HCT116 (cell line): Measurements from ENCODE around the gene SNX25. TPM values are rescaled to one million over a fixed set of nuclear protein-coding genes. Genes with fewer than 3 reads are reported as not detected.

Source experiments
- ATAC-seq: fragments of 200-7000 bp; cut with Tn5 transposase; 2 replicates; pipeline ENCODE4 v1.9.1; 2020; ENCODE audit warnings: mild to moderate bottlenecking, moderate library complexity
- BruUV-seq: library from RNA; stranded (reverse); fragments of 400-500 nt; replicated peaks from 2 replicates; lab custom pipeline; 2021; lab: Mats Ljungman, UMichigan
- CTCF ChIA-PET: fragments of 300-600 bp; sonication (Branson Sonifier 250); formaldehyde crosslinking; loops from one replicate; lab custom pipeline; 2021; ENCODE audit warnings: antibody characterized with exemption; lab: Charles Lee
- POLR2A ChIA-PET: fragments of 300-600, 350-600 bp; sonication (Branson Sonifier 250); formaldehyde crosslinking; loops from one replicate; lab custom pipeline; 2021; ENCODE audit warnings: antibody characterized with exemption; lab: Charles Lee
- RAD21 ChIA-PET, 2 experiments: fragments of 300-600 bp; sonication (Branson Sonifier 250); formaldehyde crosslinking; loops; one replicate each; lab custom pipeline; 2023; ENCODE audit warnings: low total read pairs in 2 of 2; ENCODE audit not compliant: uncharacterized antibody in 2 of 2, unreplicated experiment in 2 of 2, low non-redundant PET in 1 of 2; lab: Charles Lee
- DNase-seq: peaks from one replicate; pipeline ENCODE4 v3.0.0-alpha.2; 2010; ENCODE audit warnings: low read depth, low spot score
- H2AFZ ChIP-seq: fragments of 200-600 bp; shearing (Covaris generic), sonication (generic); 2 replicates; pipeline ENCODE4 v1.6.1; 2017; ENCODE audit warnings: low read depth, mixed run types, mixed read lengths, antibody characterized with exemption, low read length; ENCODE audit not compliant: poor library complexity, severe bottlenecking
- H3K27ac ChIP-seq: 2 replicates; pipeline ENCODE4 v1.5.1; 2012; ENCODE audit warnings: low read depth, low read length
- H3K27me3 ChIP-seq: fragments of 200-600 bp; sonication (generic); 2 replicates; pipeline ENCODE4 v1.6.1; 2016; ENCODE audit warnings: mixed run types, low read length, mixed read lengths; ENCODE audit not compliant: insufficient read depth
- H3K36me3 ChIP-seq, 2 experiments: fragments of 200-500 bp in 1 of 2; fragments of 200-600 bp in 1 of 2; sonication (Bioruptor generic) in 1 of 2; sonication (generic) in 1 of 2; 2 replicates each; pipeline versions ENCODE4 v1.5.1 to v1.6.1; 2014 to 2016; ENCODE audit warnings: low read length in 2 of 2, inconsistent platforms in 1 of 2, mixed read lengths in 1 of 2, mixed run types in 1 of 2; ENCODE audit not compliant: insufficient read depth in 2 of 2, control insufficient read depth in 1 of 2
- H3K4me1 ChIP-seq, 2 experiments: fragments of 200-600 bp in 1 of 2; sonication (generic) in 1 of 2; 2 replicates each; pipeline versions ENCODE4 v1.5.1 to v1.6.1; 2012 to 2017; ENCODE audit warnings: low read length in 2 of 2, inconsistent platforms in 1 of 2, mild to moderate bottlenecking in 1 of 2, mixed read lengths in 1 of 2, mixed run types in 1 of 2, moderate library complexity in 1 of 2; ENCODE audit not compliant: insufficient read depth in 2 of 2, control insufficient read depth in 1 of 2
- H3K4me2 ChIP-seq: fragments of 200-600 bp; sonication (generic); 2 replicates; pipeline ENCODE4 v1.6.1; 2017; ENCODE audit warnings: mixed run types, low read length, mixed read lengths
- H3K4me3 ChIP-seq, 2 experiments: fragments of 200-600 bp in 1 of 2; sonication (generic) in 1 of 2; replicated peaks in 1 of 2; 2 replicates each; pipeline ENCODE4 v1.5.1; 2011 to 2016; ENCODE audit warnings: low read length in 2 of 2, control low read depth in 1 of 2, low read depth in 1 of 2, mild to moderate bottlenecking in 1 of 2, mixed read lengths in 1 of 2, mixed run types in 1 of 2
- H3K79me2 ChIP-seq: fragments of 200-600 bp; sonication (generic); 2 replicates; pipeline ENCODE4 v1.6.1; 2017; ENCODE audit warnings: mild to moderate bottlenecking, mixed run types, low read length, moderate library complexity, mixed read lengths; ENCODE audit not compliant: insufficient read depth
- H3K9ac ChIP-seq: fragments of 200-600 bp; sonication (generic); 2 replicates; pipeline ENCODE4 v1.6.1; 2016; ENCODE audit warnings: low read length, mixed read lengths
- H3K9me2 ChIP-seq: fragments of 200-600 bp; sonication (generic), shearing (Covaris generic); 2 replicates; pipeline ENCODE4 v1.6.1; 2017; ENCODE audit warnings: mixed run types, mild to moderate bottlenecking, moderate library complexity; ENCODE audit not compliant: insufficient read depth
- H3K9me3 ChIP-seq, 2 experiments: fragments of 200-500 bp in 1 of 2; fragments of 200-600 bp in 1 of 2; sonication (Bioruptor generic) in 1 of 2; sonication (generic) in 1 of 2; 2 replicates each; pipeline ENCODE4 v1.6.1; 2014 to 2017; ENCODE audit warnings: low read length in 2 of 2, mixed read lengths in 2 of 2, inconsistent platforms in 1 of 2, low read depth in 1 of 2, mild to moderate bottlenecking in 1 of 2, mixed run types in 1 of 2, moderate library complexity in 1 of 2; ENCODE audit not compliant: control insufficient read depth in 1 of 2, insufficient read depth in 1 of 2
- H4K20me1 ChIP-seq: fragments of 200-600 bp; sonication (generic), shearing (Covaris generic); 2 replicates; pipeline ENCODE4 v1.6.1; 2017; ENCODE audit warnings: mixed run types, mild to moderate bottlenecking, moderate library complexity; ENCODE audit not compliant: insufficient read depth
- CEBPB ChIP-seq: IDR thresholded peaks from 2 replicates; pipeline ENCODE4 v1.6.1; 2012; ENCODE audit warnings: low read depth
- CTCF ChIP-seq, 3 experiments: fragments of 200-600 bp in 1 of 3; sonication (generic) in 1 of 3; IDR thresholded peaks in 2 of 3; conservative IDR thresholded peaks in 1 of 3; 2 replicates each; pipeline ENCODE4 v1.5.1; 2012 to 2017; ENCODE audit warnings: low read depth in 2 of 3, low read length in 2 of 3, antibody characterized with exemption in 1 of 3, borderline replicate concordance in 1 of 3, control low read depth in 1 of 3, mild to moderate bottlenecking in 1 of 3, mixed read lengths in 1 of 3, mixed run types in 1 of 3, moderate library complexity in 1 of 3; ENCODE audit not compliant: insufficient read depth in 1 of 3
- EGR1 ChIP-seq: IDR thresholded peaks from 2 replicates; pipeline ENCODE4 v1.6.1; 2012; ENCODE audit warnings: low read depth
- ELF1 ChIP-seq: IDR thresholded peaks from 2 replicates; pipeline ENCODE4 v1.6.1; 2012; ENCODE audit warnings: low read depth, borderline replicate concordance
- EZH2 ChIP-seq: fragments of 200-600 bp; sonication (generic); IDR thresholded peaks from 2 replicates; pipeline ENCODE4 v1.6.1; 2017; ENCODE audit warnings: antibody characterized with exemption, mixed run types
- POLR2AphosphoS5 ChIP-seq: IDR thresholded peaks from 2 replicates; pipeline ENCODE4 v1.6.1; 2011; ENCODE audit warnings: mild to moderate bottlenecking, low read depth, low read length, moderate library complexity
- RAD21 ChIP-seq: IDR thresholded peaks from 2 replicates; pipeline ENCODE4 v1.6.1; 2012; ENCODE audit warnings: low read depth, mild to moderate bottlenecking
- REST ChIP-seq: IDR thresholded peaks from 2 replicates; pipeline ENCODE4 v1.6.1; 2012; ENCODE audit warnings: low read depth
- SIN3A ChIP-seq: IDR thresholded peaks from 2 replicates; pipeline ENCODE4 v1.6.1; 2012; ENCODE audit warnings: low read depth
- SP1 ChIP-seq: IDR thresholded peaks from 2 replicates; pipeline ENCODE4 v1.6.1; 2012; ENCODE audit warnings: low read depth
- ZBTB33 ChIP-seq: IDR thresholded peaks from 2 replicates; pipeline ENCODE4 v1.6.1; 2011; ENCODE audit warnings: mild to moderate bottlenecking, low read length, moderate library complexity; ENCODE audit not compliant: insufficient replicate concordance; ENCODE audit errors: extremely low read depth
- ZFX ChIP-seq: fragments of 450-650 bp; IDR thresholded peaks from 2 replicates; pipeline ENCODE4 v1.6.1; 2017
- ZNF274 ChIP-seq: fragments of 200-500 bp; sonication (Bioruptor generic); IDR thresholded peaks from 2 replicates; pipeline ENCODE4 v1.6.1; 2014; ENCODE audit warnings: mild to moderate bottlenecking, low read depth, low read length, inconsistent platforms
- intact Hi-C: fragments of 100-400 bp; cut with micrococcal nuclease; formaldehyde crosslinking; loops from 2 replicates; pipeline ENCODE4 v1.10.0; 2022
- total RNA-seq: library from RNA; stranded (reverse); gene quantifications from one replicate; pipeline ENCODE4 v1.2.1, GENCODE V29; 2021; ENCODE audit not compliant: unreplicated experiment

The SNX25 gene
- total RNA-seq, 1 experiment from 2014 or later = 20.9 TPM

DNA sequence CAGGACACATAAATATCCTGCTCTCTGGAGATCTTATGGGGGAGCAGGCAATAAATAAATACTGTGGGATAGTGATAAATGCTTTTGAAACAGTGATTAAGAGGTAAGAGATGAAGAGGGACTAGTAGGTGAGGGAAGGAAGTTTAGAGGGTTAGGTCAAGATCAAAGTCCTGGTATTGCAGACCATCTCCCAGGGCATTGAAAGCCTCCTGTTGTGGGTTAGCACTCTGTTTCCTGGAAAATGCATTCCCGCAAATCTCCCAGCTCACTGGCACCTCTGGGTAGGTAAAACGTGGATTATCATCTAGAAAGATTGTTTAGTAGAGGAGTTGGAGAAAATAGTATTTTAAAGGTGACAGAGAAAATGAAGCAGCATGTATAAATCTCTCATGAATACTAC lies 2.2 kb downstream of the SNX25 start:
- no peak for TF ChIP-seq EZH2
- TF ChIP-seq POLR2AphosphoS5 = no peak
- TF ChIP-seq SIN3A = no peak
- TF ChIP-seq SP1 = no peak
- Histone ChIP-seq H2AFZ (no peak overlapping the region), H3K9ac (no peak overlapping the region), H3K4me2 (peak overlapping the region; percentile 81), H3K79me2 (peaks cover 54% of the 10 kb centered on the region), H3K36me3 (no peaks in the 10 kb centered on the region), H3K9me3 (no peaks in the 10 kb centered on the region), H4K20me1 (no peaks in the 10 kb centered on the region), H3K27me3 (no peaks in the 10 kb centered on the region), H3K4me1 (peaks cover 26 to 35% of the 10 kb centered on the region in 2 experiments), H3K9me2 (no peaks in the 10 kb centered on the region), H3K4me3 (peak overlapping the region in 1 of 2 experiments; percentile 61; a peak in 1 of 4 replicates), H3K27ac (no peak overlapping the region)
- intact Hi-C loops = no loop called here
- CTCF ChIA-PET = no interaction called here
- POLR2A ChIA-PET = no interaction called here
- DNase-seq = no peak
- ATAC-seq = no peak
- RAD21 ChIA-PET = no interaction called here
- BruUV-seq = no TSS peak

- H3K36me3 ChIP-seq = no peaks in the 10 kb centered on the region
- DNase-seq (no peak), ATAC-seq (no peak)
- no peaks in the 10 kb centered on the region for H3K9me3 ChIP-seq
- H3K27me3 ChIP-seq = no peaks in the 10 kb centered on the region
- no peak overlapping the region for H3K4me3 ChIP-seq
- BruUV-seq = no TSS peak
- peaks cover 63% of the 10 kb centered on the region for H3K79me2 ChIP-seq
- ChIA-PET CTCF (no interaction called here), RAD21 (interaction anchor here in 1 of 2 experiments (0.6 kb wide), 1 partner anchor 1956 kb away, joined by 8 read pairs; no protein-coding TSS in a partner anchor), POLR2A (no interaction called here)
- intact Hi-C loops = no loop called here
- no peak for TF ChIP-seq SP1
- no peak for TF ChIP-seq SIN3A
- TF ChIP-seq ZNF274 = no peak
- no peak for TF ChIP-seq EGR1
- TF ChIP-seq ZFX = no peak
- TF ChIP-seq ELF1 = no peak
- TF ChIP-seq ZBTB33 = no peak
- TF ChIP-seq REST = no peak
- TF ChIP-seq RAD21 = no peak
- no peak for TF ChIP-seq CTCF (IDR thresholded peaks at IDR 0.05 in 2 of 3, conservative IDR thresholded peaks at IDR 0.05 in 1 of 3; ENCODE audit: borderline replicate concordance in 1 of 3, insufficient read depth in 1 of 3, low read depth in 2 of 3, low read length in 2 of 3)
- no peak for TF ChIP-seq CEBPB
- no peak overlapping the region for H2AFZ ChIP-seq
- no peaks in the 10 kb centered on the region for H3K9me2 ChIP-seq
- H3K4me1 ChIP-seq = peaks cover 26 to 39% of the 10 kb centered on the region in 2 experiments
- H4K20me1 ChIP-seq = no peaks in the 10 kb centered on the region
- no peak overlapping the region for H3K9ac ChIP-seq
- no peak overlapping the region for H3K4me2 ChIP-seq
- no peak overlapping the region for H3K27ac ChIP-seq
These were observed 3.2 kb downstream of the SNX25 start for GRCh38 chr4:185212581-185212980.
